ENCODE data around the gene SENP3.

GRCh38 chr17:7579834-7580603 lies 18.3 kb downstream of the SENP3 start:
- TF ChIP-seq POLR2A (IDR thresholded peaks at IDR 0.05) (peak in 1 of 2 donors; percentile 4), CTCF (IDR thresholded peaks at IDR 0.05) (no peak), POLR2AphosphoS5 (IDR thresholded peaks at IDR 0.05) (no peak)

Data from suprapubic skin (tissue), 4 donors.